Neural progenitor cell (in vitro differentiated cells): Measurements from ENCODE around the gene CFAP20. TPM values are rescaled to one million over a fixed set of nuclear protein-coding genes. Genes with fewer than 3 reads are reported as not detected.
"Not testable (repeated sequence)": the region's sequence is repeated elsewhere in the genome, so short reads cannot be mapped to it uniquely, and the experiment has no call there.

ENCODE experiments used
- DNase-seq: peaks from one replicate; pipeline ENCODE4 v3.0.0-alpha.2; 2016; ENCODE audit warnings: low spot score
- H2AFZ ChIP-seq: fragments of 200-600 bp; sonication (generic); replicated peaks from 2 replicates; pipeline ENCODE4 v1.6.1; 2016; ENCODE audit warnings: antibody characterized with exemption
- H3F3A ChIP-seq: fragments of 200-600 bp; sonication (generic); 2 replicates; pipeline ENCODE4 v1.6.1; 2016; ENCODE audit warnings: antibody characterized with exemption, low read depth
- H3K27ac ChIP-seq: fragments of 200-600 bp; sonication (generic); 2 replicates; pipeline ENCODE4 v1.5.1; 2016; ENCODE audit warnings: mild to moderate bottlenecking
- H3K27me3 ChIP-seq: fragments of 200-600 bp; sonication (generic); 2 replicates; pipeline ENCODE4 v1.6.1; 2016; ENCODE audit warnings: mild to moderate bottlenecking, moderate library complexity
- H3K36me3 ChIP-seq: fragments of 200-600 bp; sonication (generic); 2 replicates; pipeline ENCODE4 v1.5.1; 2016
- H3K4me1 ChIP-seq: fragments of 200-600 bp; sonication (generic); 2 replicates; pipeline ENCODE4 v1.6.1; 2016; ENCODE audit warnings: mixed run types
- H3K4me2 ChIP-seq: fragments of 200-600 bp; sonication (generic); 2 replicates; pipeline ENCODE4 v1.6.1; 2016
- H3K4me3 ChIP-seq: fragments of 200-600 bp; sonication (generic); 2 replicates; pipeline ENCODE4 v1.5.1; 2016
- H3K79me2 ChIP-seq: fragments of 200-600 bp; sonication (generic); 2 replicates; pipeline ENCODE4 v1.6.1; 2016; ENCODE audit warnings: low read depth
- H3K9ac ChIP-seq: fragments of 200-600 bp; sonication (generic); 2 replicates; pipeline ENCODE4 v1.6.1; 2016
- H3K9me3 ChIP-seq: fragments of 200-600 bp; sonication (generic); 2 replicates; pipeline ENCODE4 v1.5.1; 2016; ENCODE audit warnings: low read depth
- H4K20me1 ChIP-seq: fragments of 200-600 bp; sonication (generic); 2 replicates; pipeline ENCODE4 v1.6.1; 2016; ENCODE audit warnings: low read depth
- H3K27ac Mint-ChIP-seq: 3 replicates; pipeline ENCODE4 v1.8.0; 2021; ENCODE audit warnings: mixed read lengths
- H3K27me3 Mint-ChIP-seq: 2 replicates; pipeline ENCODE4 v1.8.0; 2022; ENCODE audit warnings: low read depth, mild to moderate bottlenecking, inconsistent platforms, moderate library complexity, mixed read lengths; ENCODE audit not compliant: insufficient read depth
- H3K36me3 Mint-ChIP-seq: 3 replicates; pipeline ENCODE4 v1.8.0; 2021; ENCODE audit warnings: mixed read lengths
- H3K4me1 Mint-ChIP-seq: 3 replicates; pipeline ENCODE4 v1.8.0; 2021; ENCODE audit warnings: mixed read lengths
- H3K4me3 Mint-ChIP-seq: 3 replicates; pipeline ENCODE4 v1.8.0; 2021; ENCODE audit warnings: mild to moderate bottlenecking, moderate library complexity, mixed read lengths
- H3K9me3 Mint-ChIP-seq: 3 replicates; pipeline ENCODE4 v1.8.0; 2020; ENCODE audit warnings: mixed read lengths
- EZH2 ChIP-seq: fragments of 200-600 bp; sonication (generic); IDR thresholded peaks from 2 replicates; pipeline ENCODE4 v1.6.1; 2017; ENCODE audit warnings: antibody characterized with exemption, mild to moderate bottlenecking, moderate library complexity
- EZH2phosphoT487 ChIP-seq: fragments of 200-600 bp; sonication (generic); IDR thresholded peaks from 2 replicates; pipeline ENCODE4 v1.6.1; 2017; ENCODE audit warnings: antibody characterized with exemption
- total RNA-seq: library from RNA; depleted of rRNA; stranded (reverse); fragments of >200 nt; gene quantifications from 2 replicates; pipeline ENCODE4 v1.2.3, GENCODE V29; 2015; ENCODE audit warnings: low replicate concordance
- TF ChIP-seq, protein P1 (sequence below): fragments of 200-600 bp; sonication (generic); IDR thresholded peaks from 2 replicates; pipeline ENCODE4 v1.5.1; 2017; ENCODE audit warnings: antibody characterized with exemption, mild to moderate bottlenecking

CFAP20 gene
- total RNA-seq, 1 donor from 2014 or later, result 93.8 TPM

- Mint-ChIP-seq H3K4me1 (no peaks in the 10 kb centered on the region), H3K27ac (no peak overlapping the region), H3K36me3 (no peaks in the 10 kb centered on the region), H3K9me3 (peaks cover 17% of the 10 kb centered on the region), H3K27me3 (peaks cover 20% of the 10 kb centered on the region), H3K4me3 (no peak overlapping the region)
- TF ChIP-seq EZH2phosphoT487 (no peak), EZH2 (no peak)
- TF ChIP-seq, protein P1, sequence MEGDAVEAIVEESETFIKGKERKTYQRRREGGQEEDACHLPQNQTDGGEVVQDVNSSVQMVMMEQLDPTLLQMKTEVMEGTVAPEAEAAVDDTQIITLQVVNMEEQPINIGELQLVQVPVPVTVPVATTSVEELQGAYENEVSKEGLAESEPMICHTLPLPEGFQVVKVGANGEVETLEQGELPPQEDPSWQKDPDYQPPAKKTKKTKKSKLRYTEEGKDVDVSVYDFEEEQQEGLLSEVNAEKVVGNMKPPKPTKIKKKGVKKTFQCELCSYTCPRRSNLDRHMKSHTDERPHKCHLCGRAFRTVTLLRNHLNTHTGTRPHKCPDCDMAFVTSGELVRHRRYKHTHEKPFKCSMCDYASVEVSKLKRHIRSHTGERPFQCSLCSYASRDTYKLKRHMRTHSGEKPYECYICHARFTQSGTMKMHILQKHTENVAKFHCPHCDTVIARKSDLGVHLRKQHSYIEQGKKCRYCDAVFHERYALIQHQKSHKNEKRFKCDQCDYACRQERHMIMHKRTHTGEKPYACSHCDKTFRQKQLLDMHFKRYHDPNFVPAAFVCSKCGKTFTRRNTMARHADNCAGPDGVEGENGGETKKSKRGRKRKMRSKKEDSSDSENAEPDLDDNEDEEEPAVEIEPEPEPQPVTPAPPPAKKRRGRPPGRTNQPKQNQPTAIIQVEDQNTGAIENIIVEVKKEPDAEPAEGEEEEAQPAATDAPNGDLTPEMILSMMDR, result no peak
- Histone ChIP-seq H2AFZ (no peak overlapping the region), H4K20me1 (no peaks in the 10 kb centered on the region), H3K36me3 (no peaks in the 10 kb centered on the region), H3K27me3 (no peaks in the 10 kb centered on the region), H3K4me2 (no peak overlapping the region), H3K9me3 (no peaks in the 10 kb centered on the region), H3K4me1 (no peaks in the 10 kb centered on the region), H3K79me2 (no peaks in the 10 kb centered on the region), H3F3A (no peaks in the 10 kb centered on the region), H3K27ac (no peak overlapping the region), H3K9ac (no peak overlapping the region), H3K4me3 (no peak overlapping the region)
- no peak for DNase-seq
Observed at GRCh38 chr16:58076514-58076913, 52.7 kb downstream of the CFAP20 start.

DNA sequence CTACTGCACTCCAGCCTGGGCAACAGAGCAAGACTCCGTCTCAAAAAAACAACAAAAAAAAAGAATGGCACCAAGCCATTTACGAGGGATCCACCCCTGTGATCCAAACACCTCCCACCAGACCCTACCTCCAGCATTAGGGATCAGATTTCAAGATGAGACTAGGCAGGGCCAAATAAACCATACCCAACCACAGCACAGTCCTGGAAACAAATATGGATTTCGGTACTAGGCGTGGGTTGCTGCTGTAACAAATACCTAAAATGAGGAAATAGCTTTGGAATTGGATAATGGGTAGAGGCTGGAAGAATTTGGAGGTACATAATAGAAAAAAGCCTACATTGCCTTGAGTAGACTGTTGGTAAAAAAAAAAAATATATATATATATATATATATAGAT, 54.5 kb downstream of the CFAP20 start:
- Histone ChIP-seq H3F3A (no peaks in the 10 kb centered on the region), H3K27ac (no peak overlapping the region), H3K9me3 (no peaks in the 10 kb centered on the region), H3K4me3 (no peak overlapping the region), H3K79me2 (no peaks in the 10 kb centered on the region), H3K36me3 (no peaks in the 10 kb centered on the region), H3K9ac (no peak overlapping the region), H3K4me2 (no peak overlapping the region), H3K27me3 (no peaks in the 10 kb centered on the region), H4K20me1 (no peaks in the 10 kb centered on the region), H2AFZ (no peak overlapping the region), H3K4me1 (no peaks in the 10 kb centered on the region)
- Mint-ChIP-seq H3K4me3 (no peak overlapping the region), H3K36me3 (no peaks in the 10 kb centered on the region), H3K4me1 (no peaks in the 10 kb centered on the region), H3K9me3 (peaks cover 17% of the 10 kb centered on the region), H3K27ac (no peak overlapping the region), H3K27me3 (peaks cover 20% of the 10 kb centered on the region)
- TF ChIP-seq EZH2 (no peak), EZH2phosphoT487 (no peak)
- TF ChIP-seq, protein P1, result no peak
- DNase-seq, result no peak

DNA sequence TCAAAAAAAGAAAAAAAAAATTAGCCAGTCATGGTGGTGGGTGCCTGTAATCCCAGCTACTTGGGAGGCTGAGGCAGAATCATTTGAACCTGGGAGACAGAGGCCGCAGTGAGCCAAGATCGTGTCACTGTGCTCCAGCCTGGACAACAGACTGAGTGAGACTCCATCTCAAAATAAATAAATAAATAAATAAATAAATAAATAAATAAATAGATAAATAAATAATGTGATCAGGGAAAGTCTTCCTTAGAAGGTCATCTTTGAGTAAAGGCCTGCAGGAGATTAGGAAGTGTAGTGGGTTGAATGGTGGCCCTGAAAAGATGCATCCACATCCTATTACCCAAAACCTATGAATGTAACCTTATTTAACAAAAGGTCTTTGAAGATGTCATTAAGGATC, 56.1 kb downstream of the CFAP20 start:
- H3K9ac ChIP-seq, H3K79me2 ChIP-seq, H3K36me3 ChIP-seq, H3K27ac ChIP-seq, H3K27ac Mint-ChIP-seq, H3K4me2 ChIP-seq, H4K20me1 ChIP-seq, H3K4me1 ChIP-seq, H3K9me3 ChIP-seq, H3K4me1 Mint-ChIP-seq, H3K36me3 Mint-ChIP-seq, DNase-seq, H3K4me3 Mint-ChIP-seq, H3K4me3 ChIP-seq, H3F3A ChIP-seq, H2AFZ ChIP-seq, H3K27me3 ChIP-seq: not testable (repeated sequence)
- H3K27me3 Mint-ChIP-seq, result peaks cover 19% of the 10 kb centered on the region
- H3K9me3 Mint-ChIP-seq, result peaks cover 16% of the 10 kb centered on the region

DNA sequence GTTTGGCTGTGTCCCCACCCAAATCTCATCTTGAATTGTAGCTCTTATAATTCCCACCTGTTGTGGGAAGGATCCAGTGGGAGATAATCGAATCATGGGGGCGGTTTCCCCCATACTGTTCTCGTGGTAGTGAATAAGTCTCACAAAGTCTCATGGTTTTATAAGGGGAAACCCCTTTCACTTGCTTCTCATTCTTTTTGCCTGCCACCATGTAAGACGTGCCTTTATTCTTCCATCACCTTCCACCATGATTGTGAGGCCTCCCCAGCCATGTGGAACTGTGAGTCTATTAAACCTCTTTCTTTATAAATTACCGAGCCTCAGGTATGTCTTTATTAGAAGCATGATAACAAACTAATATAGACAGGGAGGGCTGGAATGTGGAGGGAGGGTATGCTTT, 57.0 kb downstream of the CFAP20 start:
- not testable (repeated sequence) for H3K4me1 Mint-ChIP-seq, H2AFZ ChIP-seq, DNase-seq, H3K79me2 ChIP-seq, H3K4me1 ChIP-seq, H3K4me3 ChIP-seq, H3K9me3 ChIP-seq, H3K36me3 Mint-ChIP-seq, H3K36me3 ChIP-seq, H3K27me3 ChIP-seq, H4K20me1 ChIP-seq, H3K9ac ChIP-seq, H3K4me2 ChIP-seq, H3F3A ChIP-seq, H3K4me3 Mint-ChIP-seq, H3K27ac ChIP-seq, H3K27ac Mint-ChIP-seq
- H3K9me3 Mint-ChIP-seq, result peaks cover 10% of the 10 kb centered on the region
- peaks cover 17% of the 10 kb centered on the region for H3K27me3 Mint-ChIP-seq
